HG03139 (cell line): ENCODE results near the gene LRRIQ1.
"Not testable (repeated sequence)": the region's sequence is repeated elsewhere in the genome, so short reads cannot be mapped to it uniquely, and the experiment has no call there.

Source experiments
- ATAC-seq: cut with Tn5 transposase; IDR thresholded peaks from one replicate; pipeline ENCODE4 v1.9.1; 2021; ENCODE audit not compliant: unreplicated experiment

Gene LRRIQ1

GRCh38 chr12:85188619-85189018 lies 152.5 kb downstream of the LRRIQ1 start:
- ATAC-seq = no peak

- ATAC-seq = no peak
These were observed 154.6 kb downstream of the LRRIQ1 start for GRCh38 chr12:85190728-85191127.

GRCh38 chr12:85203809-85204208 lies 167.7 kb downstream of the LRRIQ1 start:
- ATAC-seq = not testable (repeated sequence)

GRCh38 chr12:85206543-85206942 lies 170.4 kb downstream of the LRRIQ1 start:
- no peak for ATAC-seq

- not testable (repeated sequence) for ATAC-seq
These were observed 188.2 kb downstream of the LRRIQ1 start for GRCh38 chr12:85224339-85224738.

- ATAC-seq = no peak
These were observed 189.3 kb downstream of the LRRIQ1 start for GRCh38 chr12:85225501-85225900.

GRCh38 chr12:85237327-85237726 lies 201.2 kb downstream of the LRRIQ1 start:
- no peak for ATAC-seq

- ATAC-seq = no peak
These were observed 208.4 kb downstream of the LRRIQ1 start for GRCh38 chr12:85244561-85244960.

GRCh38 chr12:85253853-85254252 lies 217.7 kb downstream of the LRRIQ1 start:
- ATAC-seq = no peak

- ATAC-seq = no peak
These were observed 221.5 kb downstream of the LRRIQ1 start for GRCh38 chr12:85257671-85258070.

- no peak for ATAC-seq
These were observed 224.3 kb downstream of the LRRIQ1 start for GRCh38 chr12:85260447-85260846.

- no peak for ATAC-seq
These were observed 224.7 kb downstream of the LRRIQ1 start for GRCh38 chr12:85260896-85261295.

- no peak for ATAC-seq
These were observed 230.2 kb downstream of the LRRIQ1 start for GRCh38 chr12:85266356-85266755.

GRCh38 chr12:85273381-85274314 lies 237.5 kb downstream of the LRRIQ1 start:
- ATAC-seq = no peak

GRCh38 chr12:85274315-85274651 lies 238.1 kb downstream of the LRRIQ1 start:
- no peak for ATAC-seq

GRCh38 chr12:85275374-85275773 lies 239.2 kb downstream of the LRRIQ1 start:
- ATAC-seq = no peak

- ATAC-seq = no peak
These were observed 241.0 kb downstream of the LRRIQ1 start for GRCh38 chr12:85277191-85277590.

- no peak for ATAC-seq
These were observed 241.9 kb downstream of the LRRIQ1 start for GRCh38 chr12:85277900-85278597.

- ATAC-seq = no peak
These were observed 242.7 kb downstream of the LRRIQ1 start for GRCh38 chr12:85278598-85279448.

- ATAC-seq = no peak
These were observed 243.5 kb downstream of the LRRIQ1 start for GRCh38 chr12:85279449-85280164.
